Limb (tissue), 2 donors: Measurements from ENCODE around the gene FBXO9.
A peak's percentile ranks its signal among the peaks of the same experiment; 100 is the strongest.

Experiments used
- DNase-seq, 2 donors: peaks; one replicate each; pipeline ENCODE4 v3.0.0-alpha.2; 2016; ENCODE audit errors: extremely low spot score in 2 of 2

Gene FBXO9

GRCh38 chr6:53065266-53066076 lies at the start of gene FBXO9:
Gene FBXO9 (plus strand): TSS chr6:53065404. CDS start chr6:53065790, 386 bp downstream.
- peak; percentile 82 to 89 for DNase-seq

GRCh38 chr6:53015486-53015885 lies 49.7 kb upstream of the FBXO9 start:
- no peak for DNase-seq

- DNase-seq = no peak
Measured at GRCh38 chr6:53018446-53018845, 46.8 kb upstream of the FBXO9 start.

GRCh38 chr6:53020005-53020744 lies 45.0 kb upstream of the FBXO9 start:
- no peak for DNase-seq

GRCh38 chr6:53023323-53023722 lies 41.9 kb upstream of the FBXO9 start:
- DNase-seq = no peak

- DNase-seq = no peak
Measured at GRCh38 chr6:53026526-53026925, 38.7 kb upstream of the FBXO9 start.

GRCh38 chr6:53027131-53027718 lies 38.0 kb upstream of the FBXO9 start:
- no peak for DNase-seq

GRCh38 chr6:53028467-53028866 lies 36.7 kb upstream of the FBXO9 start:
- DNase-seq = no peak

- no peak for DNase-seq
Measured at GRCh38 chr6:53029257-53029656, 35.9 kb upstream of the FBXO9 start.

GRCh38 chr6:53029761-53030160 lies 35.4 kb upstream of the FBXO9 start:
- no peak for DNase-seq

- DNase-seq = no peak
Measured at GRCh38 chr6:53031281-53031680, 33.9 kb upstream of the FBXO9 start.

- peak in 1 of 2 donors; percentile 22 for DNase-seq
Measured at GRCh38 chr6:53032849-53033248, 32.4 kb upstream of the FBXO9 start.

GRCh38 chr6:53033764-53034163 lies 31.4 kb upstream of the FBXO9 start:
- DNase-seq = peak in 1 of 2 donors; percentile 49

- DNase-seq = no peak
Measured at GRCh38 chr6:53035549-53036213, 29.5 kb upstream of the FBXO9 start.

- no peak for DNase-seq
Measured at GRCh38 chr6:53038141-53038540, 27.1 kb upstream of the FBXO9 start.

- no peak for DNase-seq
Measured at GRCh38 chr6:53038596-53038995, 26.6 kb upstream of the FBXO9 start.

GRCh38 chr6:53041356-53041755 lies 23.8 kb upstream of the FBXO9 start:
- DNase-seq = no peak

- DNase-seq = no peak
Measured at GRCh38 chr6:53042112-53042511, 23.1 kb upstream of the FBXO9 start.

- no peak for DNase-seq
Measured at GRCh38 chr6:53043581-53043980, 21.6 kb upstream of the FBXO9 start.

GRCh38 chr6:53044071-53044470 lies 21.1 kb upstream of the FBXO9 start:
- no peak for DNase-seq

- no peak for DNase-seq
Measured at GRCh38 chr6:53044572-53044971, 20.6 kb upstream of the FBXO9 start.
